Measurements from ENCODE around the gene UBE2O.

- TF ChIP-seq, protein P1, sequence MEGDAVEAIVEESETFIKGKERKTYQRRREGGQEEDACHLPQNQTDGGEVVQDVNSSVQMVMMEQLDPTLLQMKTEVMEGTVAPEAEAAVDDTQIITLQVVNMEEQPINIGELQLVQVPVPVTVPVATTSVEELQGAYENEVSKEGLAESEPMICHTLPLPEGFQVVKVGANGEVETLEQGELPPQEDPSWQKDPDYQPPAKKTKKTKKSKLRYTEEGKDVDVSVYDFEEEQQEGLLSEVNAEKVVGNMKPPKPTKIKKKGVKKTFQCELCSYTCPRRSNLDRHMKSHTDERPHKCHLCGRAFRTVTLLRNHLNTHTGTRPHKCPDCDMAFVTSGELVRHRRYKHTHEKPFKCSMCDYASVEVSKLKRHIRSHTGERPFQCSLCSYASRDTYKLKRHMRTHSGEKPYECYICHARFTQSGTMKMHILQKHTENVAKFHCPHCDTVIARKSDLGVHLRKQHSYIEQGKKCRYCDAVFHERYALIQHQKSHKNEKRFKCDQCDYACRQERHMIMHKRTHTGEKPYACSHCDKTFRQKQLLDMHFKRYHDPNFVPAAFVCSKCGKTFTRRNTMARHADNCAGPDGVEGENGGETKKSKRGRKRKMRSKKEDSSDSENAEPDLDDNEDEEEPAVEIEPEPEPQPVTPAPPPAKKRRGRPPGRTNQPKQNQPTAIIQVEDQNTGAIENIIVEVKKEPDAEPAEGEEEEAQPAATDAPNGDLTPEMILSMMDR (conservative IDR thresholded peaks at IDR 0.05; ENCODE audit: low read length) = no peak
- no peak for TF ChIP-seq EZH2phosphoT487 (IDR thresholded peaks at IDR 0.05; ENCODE audit: borderline replicate concordance, low read depth, low read length)
Measured at GRCh38 chr17:76351526-76352071, 101.4 kb downstream of the UBE2O start.
